ENCODE results near the gene SCGB1D2.
A peak's percentile ranks its signal among the peaks of the same experiment; 100 is the strongest.
"Not testable (repeated sequence)": the region's sequence is repeated elsewhere in the genome, so short reads cannot be mapped to it uniquely, and the experiment has no call there.

The SCGB1D2 gene, protein sequence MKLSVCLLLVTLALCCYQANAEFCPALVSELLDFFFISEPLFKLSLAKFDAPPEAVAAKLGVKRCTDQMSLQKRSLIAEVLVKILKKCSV

DNA sequence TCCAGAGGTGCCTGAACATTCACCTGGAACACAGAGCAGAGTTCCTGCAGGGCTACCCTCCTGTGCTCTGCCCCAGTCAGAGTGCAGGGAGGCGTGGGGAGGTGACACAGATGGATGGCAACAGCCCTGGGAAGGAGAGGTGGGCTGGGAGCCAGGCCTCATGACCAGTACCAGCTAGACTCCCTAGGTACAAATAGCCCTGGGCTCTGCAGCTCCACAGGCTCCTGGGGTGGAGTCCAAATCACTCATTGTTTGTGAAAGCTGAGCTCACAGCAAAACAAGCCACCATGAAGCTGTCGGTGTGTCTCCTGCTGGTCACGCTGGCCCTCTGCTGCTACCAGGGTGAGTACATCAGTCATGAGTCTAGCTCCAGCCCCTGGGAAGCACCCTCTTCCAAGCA lies at the start of gene SCGB1D2:
Gene SCGB1D2, plus strand, starts transcription at position 219 of the 400 bp plus-strand sequence. Its CDS starts 69 bp downstream, at position 288.
- DNase-seq = no peak

DNA sequence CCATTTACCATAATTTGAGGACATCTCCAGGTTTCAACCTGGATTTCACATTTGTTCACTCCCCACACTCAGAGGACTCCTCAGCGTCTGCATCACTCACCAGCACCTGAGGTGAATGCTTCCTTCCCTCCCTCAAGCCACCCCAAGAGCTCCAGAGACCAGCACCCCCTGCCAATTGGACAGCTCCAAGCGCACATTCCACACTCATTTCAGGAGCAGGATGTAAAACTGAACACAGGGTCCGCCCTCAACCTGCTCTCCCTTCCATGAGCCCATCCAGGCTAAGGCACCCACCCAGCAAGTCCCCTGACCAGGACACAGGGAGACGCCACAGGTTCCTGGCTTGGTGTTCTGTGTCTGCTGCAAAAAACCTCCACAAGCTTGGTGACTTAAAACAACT lies 48.1 kb upstream of the SCGB1D2 start:
- no peak for DNase-seq

DNA sequence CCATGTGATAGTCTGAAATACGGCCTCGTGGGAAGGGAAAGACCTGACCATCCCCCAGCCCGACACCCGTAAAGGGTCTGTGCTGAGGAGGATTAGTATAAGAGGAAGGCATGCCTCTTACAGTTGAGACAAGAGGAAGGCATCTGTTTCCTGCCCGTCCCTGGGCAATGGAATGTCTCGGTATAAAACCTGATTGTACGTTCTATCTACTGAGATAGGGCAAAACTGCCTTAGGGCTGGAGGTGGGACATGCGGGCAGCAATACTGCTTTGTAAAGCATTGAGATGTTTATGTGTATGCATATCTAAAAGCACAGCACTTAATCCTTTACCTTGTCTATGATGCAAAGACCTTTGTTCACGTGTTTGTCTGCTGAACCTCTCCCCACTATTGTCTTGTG lies 47.0 kb upstream of the SCGB1D2 start:
- not testable (repeated sequence) for DNase-seq

DNA sequence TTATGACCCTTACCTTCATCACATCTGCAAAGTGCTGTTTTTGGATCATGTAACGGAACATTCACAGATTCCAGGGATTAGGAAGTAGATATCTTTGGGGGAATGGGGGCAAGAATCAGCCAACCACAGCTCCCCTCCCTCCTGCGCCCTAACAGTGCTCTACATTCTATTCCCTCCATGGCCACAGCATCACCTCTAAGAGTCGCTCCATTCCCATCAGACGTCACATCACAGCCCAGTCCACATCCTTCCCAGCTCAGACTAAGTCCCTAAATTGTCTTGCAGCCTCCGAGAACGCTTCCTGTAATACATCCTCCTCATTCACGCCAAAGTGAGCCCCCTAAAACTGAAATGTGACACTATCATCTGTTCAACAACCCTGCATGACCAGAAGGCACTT lies 46.1 kb upstream of the SCGB1D2 start:
- DNase-seq = peak; percentile 70 to 87

DNA sequence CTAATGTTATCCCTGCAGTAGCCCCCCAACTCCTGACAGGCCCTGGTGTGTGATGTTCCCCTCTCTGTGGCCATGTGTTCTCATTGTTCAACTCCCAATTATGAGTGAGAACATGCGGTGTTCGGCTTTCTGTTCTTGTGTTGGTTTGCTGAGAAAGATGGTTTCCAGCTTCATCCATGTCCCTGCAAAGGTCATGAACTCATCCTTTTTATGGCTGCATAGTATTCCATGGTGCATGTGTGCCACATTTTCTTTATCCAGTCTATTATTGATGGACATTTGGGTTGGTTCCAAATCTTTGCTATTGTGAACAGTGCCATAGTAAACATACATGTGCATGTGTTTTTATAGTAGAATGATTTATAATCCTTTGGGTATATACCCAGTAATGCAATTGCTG lies 44.6 kb upstream of the SCGB1D2 start:
- not testable (repeated sequence) for DNase-seq

DNA sequence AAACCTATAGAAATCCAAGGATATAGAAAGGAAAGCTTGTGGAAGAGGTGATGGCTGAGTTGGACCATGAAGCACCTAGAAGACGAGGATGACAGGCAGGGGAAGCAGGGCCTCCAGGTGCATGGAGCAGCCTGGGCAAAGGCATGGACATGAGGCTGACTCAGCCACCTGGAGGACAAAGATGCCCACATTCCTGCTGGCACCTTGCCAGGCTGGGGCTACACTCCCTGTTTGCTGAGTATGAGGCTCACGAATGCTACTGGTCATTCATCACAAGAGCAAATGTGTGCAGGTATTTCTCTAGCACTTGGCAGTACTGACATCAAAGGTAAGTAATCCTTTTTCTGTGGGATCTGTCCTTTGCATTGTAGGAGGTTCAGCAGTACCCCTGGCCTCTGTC lies 40.7 kb upstream of the SCGB1D2 start:
- DNase-seq = no peak

DNA sequence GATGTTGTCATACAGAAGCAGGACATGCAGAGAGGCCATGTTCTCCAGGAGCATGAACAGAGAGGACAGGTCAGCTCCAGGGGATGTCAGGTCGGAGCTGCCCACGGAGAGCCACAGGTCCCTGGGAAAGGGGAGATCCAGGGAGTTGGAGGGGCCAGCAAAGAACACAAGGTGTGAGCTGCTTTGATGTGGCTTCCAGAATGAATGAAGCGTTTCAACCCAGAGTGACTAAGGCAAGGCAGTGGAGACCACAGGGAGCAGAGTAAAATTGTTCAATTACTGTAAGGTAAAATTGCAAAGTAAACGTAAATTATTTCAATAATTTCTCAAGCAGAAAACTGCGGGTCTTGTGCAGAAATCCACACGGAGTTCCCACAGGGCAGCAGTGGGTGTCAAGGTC lies 39.1 kb upstream of the SCGB1D2 start:
- no peak for DNase-seq

DNA sequence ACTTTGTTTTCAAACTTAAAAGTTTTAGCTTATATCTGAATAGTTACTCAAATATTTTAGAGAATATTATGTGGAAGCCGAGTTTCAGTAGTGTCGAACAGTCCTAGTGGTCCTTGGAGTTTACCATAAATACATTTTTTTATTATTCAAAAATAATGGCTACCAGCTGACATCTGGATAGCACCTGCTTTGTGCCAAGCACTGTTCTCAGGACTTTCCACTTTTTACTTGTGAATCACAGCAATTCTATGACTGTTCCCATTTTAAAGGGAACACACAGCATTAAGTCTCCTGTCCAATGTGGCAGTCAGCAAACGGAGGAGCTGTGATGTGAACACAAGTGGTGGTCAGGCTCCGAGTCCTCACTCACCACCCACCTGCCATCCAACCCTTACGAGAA lies 37.6 kb upstream of the SCGB1D2 start:
- no peak for DNase-seq

DNA sequence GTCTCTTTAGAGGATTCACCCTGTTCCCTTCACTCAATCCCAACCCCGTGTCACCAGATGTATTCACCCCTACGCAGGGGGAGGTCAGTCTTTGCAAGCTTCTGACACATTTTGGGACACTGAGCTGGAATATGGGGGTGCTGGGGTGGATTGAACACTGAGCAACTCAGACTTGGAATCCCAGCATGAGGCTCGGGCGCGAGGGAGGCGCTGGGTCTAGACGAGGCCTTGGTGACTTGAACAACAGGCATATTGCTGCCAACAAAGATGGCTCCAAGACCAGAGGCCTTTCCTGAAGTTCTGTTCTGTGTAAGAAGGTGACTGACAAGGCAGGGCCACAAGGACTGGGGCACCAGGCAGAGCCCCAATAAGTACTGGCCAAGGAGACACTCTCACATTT lies 36.6 kb upstream of the SCGB1D2 start:
- no peak for DNase-seq

DNA sequence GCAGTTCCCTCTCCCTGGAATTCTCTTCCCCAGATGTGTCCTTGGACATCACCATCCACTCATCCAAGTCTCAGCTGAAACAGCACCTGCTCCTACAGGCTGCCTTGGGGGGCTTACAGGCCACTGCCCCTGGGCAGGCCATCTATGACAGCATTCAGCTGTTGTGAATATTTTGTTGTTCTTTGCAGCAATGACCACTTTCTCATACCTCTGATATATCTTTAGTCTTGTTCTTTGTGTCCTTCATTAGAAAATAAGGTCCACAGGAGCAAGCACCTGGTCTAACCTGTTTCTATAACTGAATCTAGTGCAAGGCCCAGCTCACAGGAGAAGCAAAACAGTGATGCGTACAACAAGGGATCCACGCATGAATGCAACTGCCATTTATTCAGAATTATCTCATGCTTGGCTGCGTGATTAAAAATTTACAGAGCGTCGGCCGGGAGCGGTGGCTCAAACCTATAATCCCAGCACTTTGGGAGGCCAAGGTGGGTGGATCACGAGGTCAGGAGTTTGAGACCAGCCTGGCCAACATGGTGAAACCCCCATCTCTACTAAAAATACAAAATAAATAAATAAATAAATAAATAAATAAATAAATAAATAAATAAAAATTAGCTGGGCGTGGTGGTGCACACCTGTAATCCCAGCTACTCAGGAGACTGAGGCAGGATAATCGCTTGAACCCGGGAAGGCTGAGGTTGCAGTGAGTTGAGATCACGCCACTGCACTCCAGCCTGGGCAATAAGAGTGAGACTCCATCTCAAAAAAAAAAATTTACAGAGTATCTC lies 35.6 kb upstream of the SCGB1D2 start:
- not testable (repeated sequence) for DNase-seq

DNA sequence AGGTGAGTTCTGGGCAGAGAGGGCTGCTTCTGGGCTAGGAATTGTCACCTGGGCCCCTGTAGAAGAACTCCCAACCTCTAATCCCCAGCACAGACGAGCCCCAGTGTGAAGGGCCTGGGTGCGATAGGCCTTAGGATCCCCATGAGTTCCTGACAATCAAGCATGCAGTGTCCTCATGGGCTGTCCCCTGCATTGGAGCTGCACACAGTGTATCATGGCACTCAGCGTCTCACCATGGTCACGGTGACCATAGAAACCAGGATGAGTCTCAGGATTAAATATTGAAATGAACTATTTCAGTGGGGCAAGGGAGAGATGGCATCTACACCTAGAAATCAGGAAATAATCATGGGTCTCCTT lies 33.3 kb upstream of the SCGB1D2 start:
- no peak for DNase-seq

DNA sequence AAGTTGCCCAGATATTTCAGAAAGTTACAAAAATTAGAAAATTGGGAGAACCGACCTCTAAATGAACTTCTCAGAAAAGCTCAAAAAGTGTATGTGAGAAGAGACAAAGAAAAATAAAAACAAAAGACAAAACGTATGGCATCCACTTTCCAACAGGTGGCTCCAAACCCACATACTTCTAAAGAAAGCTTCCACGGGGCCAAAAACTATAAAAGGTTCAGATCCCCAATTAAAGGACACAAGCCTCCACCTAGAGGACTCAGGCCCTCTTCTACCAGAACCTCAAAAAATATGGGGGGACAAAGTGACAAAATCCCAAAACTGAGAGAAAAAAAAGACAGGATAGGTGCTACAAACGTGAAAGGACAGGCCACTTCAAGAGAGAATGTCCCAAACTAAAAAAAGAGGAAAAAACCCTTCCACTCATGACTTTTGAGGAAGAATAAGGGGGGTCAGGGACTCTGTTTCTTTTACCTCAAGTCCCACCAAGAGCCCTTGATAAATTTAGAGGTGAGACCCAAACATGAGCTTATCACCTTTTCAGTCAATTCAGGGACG lies 24.8 kb upstream of the SCGB1D2 start:
- peak in 1 of 2 experiments; percentile 23 for DNase-seq

DNA sequence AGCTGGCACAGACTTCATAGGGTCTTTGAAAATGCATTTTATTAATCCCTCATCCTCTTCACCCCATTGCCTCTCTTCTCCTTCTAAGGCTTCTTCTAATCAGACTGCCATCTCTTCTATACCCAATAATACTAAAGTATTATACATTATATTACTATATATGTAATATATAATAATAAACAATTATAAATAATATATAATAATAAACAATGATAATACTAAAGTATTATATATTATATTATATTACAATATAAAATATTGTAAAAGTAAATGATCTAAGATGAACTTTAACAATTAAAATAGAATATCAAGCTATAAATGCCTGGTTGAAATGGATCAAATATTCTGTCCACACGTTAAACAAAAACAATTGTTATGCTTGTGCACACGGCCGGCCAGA lies 20.5 kb upstream of the SCGB1D2 start:
- DNase-seq = no peak

DNA sequence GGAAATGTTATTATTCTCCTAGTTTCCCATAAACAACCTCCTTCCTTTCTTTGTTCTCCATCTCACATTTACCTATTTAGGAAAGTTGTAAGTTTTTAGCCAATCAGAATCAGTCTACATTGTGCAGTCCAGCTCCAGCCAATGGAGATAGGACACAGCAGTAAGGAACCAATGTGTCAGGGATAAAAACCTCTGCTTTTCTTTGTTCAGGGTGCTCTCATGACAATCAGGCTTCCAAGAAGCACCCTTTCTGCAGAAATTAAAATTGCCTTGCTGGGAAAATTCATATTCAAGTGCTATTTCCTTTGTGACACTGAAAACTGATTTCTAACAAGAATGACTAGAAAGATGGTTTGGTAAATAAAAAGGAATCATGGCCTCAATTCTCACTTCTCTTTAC lies 18.9 kb upstream of the SCGB1D2 start:
- DNase-seq = no peak

DNA sequence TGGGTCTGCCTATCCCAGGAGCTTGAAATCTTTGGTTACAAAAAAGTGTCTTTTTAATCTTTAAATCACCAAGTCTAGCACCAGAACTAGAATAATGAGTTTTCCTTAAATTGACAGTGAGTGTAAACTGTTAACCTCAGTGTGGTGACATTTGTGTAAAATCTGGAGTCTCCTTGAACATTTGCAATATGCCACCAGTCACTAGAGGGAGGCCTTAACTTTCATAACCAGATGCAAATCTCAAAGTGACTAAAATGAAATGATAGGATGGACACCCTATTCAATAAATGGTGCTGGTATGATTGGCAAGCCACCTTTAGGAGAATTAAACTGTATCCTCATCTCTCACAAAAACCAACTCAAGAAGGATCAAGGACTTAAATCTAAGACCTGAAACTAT lies 8.3 kb upstream of the SCGB1D2 start:
- no peak for DNase-seq

DNA sequence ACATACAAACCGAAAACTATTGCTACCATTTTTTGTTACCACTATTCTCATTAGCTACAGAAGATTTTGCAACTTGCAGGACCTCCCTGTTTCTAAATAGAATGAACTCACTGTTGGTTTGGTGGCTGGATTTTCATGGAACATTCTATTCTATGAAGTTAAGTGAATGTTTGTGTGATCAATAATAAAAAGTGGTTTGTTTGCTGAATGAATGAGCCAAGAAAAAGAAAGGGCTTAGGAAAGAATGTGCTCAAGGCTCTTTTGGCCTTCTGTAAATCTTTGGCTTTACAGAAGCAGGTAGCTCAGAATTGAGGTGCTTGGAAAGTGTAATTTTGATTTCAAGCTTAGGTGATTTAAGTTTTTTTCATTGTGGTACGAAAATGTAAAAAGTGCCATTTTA lies 5.9 kb upstream of the SCGB1D2 start:
- DNase-seq = no peak

DNA sequence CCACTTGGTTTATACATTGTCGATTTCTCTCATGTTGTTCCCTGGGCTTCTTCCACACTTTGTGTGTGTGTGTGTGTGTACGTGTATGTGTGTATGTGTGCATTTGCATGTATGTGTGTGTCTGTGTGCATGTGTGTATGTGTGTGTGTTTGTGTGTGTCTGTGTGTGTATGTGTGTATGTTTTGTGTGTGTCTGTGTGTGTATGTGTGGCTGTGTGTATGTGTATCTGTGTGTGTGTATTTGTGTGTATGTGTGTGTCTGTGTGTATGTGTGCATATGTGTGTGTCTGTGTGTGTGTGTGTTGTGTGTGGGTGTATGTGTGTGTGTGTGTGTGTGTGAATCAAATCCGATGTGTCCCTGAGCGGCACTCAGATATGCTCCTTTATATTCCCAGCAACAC lies 4.5 kb upstream of the SCGB1D2 start:
- DNase-seq = no peak

DNA sequence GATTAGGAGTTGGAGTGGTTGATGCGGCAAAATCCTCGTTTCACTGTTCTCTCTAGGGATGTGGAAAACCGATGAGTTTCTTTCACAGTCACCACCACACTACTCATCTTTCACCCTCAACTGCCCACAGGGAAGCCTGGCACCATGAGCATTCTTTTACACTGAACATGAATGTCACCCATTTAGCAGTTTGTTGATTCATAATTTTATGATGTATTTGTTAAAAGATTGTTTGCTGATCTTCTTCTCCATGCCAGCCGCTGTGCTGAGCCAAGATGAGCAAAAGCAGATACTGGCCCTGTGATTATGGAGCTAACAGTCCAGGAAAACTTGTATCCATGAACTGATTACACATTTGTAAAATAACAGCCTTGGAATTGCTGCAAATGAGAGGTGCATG lies 3.9 kb upstream of the SCGB1D2 start:
- no peak for DNase-seq

DNA sequence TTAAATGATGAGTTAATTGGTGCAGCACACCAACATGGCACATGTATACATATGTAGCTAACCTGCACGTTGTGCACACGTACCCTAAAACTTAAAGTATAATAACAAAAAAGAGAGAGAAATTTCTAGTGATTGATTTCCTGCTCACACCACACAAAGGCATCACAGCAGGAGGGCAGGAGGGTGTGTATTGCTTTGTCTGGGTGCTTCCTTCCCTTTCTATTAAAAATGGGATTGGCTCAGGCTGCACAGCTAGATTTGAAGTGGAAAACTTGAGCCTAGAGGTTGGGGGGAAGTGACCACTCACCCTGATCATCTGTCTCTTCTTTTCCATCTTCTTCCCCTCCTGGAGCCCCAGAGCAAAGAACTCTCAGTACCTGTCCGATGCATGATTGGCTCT lies 944 bp upstream of the SCGB1D2 start:
- DNase-seq = no peak

DNA sequence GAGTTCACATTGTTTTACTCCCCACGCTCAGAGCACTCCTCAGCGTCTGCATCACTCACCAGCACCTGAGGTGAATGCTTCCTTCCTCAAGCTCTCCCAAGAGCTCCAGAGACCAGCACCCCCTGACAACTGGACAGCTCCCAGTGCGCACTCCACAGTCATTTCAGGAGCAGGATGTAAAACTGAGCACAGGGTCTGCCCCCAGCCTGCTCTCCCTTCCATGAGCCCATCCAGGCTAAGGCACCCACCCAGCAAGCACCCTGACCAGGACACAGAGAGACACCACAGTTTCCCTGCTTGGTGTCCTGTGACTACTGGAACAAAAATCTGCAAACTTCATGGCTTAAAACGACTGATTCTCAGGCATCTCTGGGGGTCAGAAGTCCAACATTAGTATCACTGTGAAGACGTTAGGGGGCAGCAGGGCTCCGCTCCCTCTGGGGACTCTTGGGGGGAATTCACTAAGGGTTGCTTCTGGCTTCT lies 3.3 kb downstream of the SCGB1D2 start:
- DNase-seq = no peak

DNA sequence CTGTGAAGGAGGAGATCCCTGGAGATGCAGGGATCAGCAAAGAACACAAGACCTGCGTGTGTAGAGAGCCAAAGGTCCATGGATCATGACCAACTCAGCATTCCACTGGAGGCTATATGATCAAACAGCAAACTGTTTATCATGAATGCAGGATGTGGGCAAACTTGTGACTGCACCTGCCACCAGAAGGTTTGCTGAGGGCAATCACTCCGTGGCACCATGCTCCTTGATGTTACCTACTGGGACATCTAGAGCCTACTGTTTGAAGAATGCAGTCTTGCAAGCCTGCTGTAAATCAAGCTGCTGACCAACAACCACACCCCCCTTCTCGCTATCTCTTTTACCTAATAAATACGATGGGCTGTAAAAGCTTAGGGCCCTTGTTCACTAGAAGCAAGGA lies 9.7 kb downstream of the SCGB1D2 start:
- DNase-seq = no peak

DNA sequence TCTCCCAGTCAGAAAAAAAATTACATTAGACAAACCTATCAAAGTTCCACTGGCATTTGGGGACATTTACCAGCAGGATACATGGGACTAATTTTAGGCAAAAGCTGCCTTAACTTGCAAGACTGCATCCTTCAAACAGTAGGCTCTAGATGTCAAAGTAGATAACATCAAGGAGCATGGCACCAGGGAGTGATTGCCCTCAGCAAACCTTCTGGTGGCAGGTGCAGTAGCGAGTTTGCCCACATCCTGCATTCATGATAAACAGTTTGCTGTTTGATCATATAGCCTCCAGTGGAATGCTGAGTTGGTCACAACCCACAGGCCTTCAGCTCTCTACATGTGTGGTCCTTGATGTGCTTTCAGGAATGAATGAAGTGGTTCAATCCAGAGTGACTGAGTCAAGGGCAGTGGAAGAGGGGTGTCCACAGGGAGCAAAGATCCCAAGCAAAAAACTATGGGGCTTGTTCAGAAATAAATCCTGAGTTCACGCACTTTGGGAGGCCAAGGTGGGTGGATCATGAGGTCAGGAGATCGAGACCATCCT lies 12.0 kb downstream of the SCGB1D2 start:
- DNase-seq = no peak

DNA sequence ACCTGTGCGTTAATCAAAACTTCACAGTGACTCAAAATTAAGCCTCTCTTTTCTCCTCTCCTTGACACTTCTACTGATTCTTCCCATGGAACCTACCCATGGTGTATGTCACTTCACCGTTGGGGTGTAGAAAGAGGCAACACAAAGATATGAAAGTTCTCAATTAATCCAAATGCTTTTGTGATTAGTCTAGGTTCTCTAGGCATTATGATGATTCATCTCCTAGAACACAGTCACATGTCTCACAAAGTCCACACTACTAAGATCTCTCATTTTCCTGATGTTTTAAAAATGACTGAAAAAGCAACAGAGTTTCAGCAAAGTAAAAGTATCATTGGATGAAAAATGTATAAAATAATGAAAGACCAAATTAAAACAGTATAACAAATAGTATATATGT lies 14.2 kb downstream of the SCGB1D2 start:
- DNase-seq = no peak

DNA sequence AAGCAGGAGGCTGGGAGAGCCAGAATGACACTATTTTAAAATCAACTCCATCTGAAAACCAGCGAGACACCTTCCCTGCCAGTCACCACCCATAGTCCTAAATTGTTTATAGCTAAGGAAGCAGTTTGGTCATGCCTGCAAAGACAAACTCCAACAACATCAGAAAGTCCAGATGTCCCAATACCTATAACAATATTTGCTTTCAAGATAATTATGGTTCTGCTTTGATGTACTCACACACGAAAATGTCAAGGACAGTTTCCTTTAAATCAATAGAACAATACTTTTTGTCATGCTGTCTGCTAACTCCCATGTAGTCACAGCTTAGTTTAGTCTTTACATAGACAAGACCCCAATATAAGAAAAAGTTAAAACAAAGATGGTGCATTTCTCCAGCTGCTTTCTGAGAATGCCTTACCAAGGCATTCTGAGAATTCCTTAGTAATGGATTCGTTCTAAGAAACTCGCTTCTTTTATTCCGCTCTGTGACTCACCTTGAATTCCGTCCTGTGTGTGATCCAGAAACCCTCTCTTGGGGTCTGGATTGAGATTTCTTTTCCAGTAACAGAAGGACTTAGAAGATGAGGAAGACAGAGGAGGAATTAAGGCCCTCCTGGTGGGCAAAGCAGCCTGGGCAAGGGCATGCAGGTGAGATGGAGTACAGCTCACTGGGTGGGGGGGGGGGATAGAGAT lies 18.4 kb downstream of the SCGB1D2 start:
- DNase-seq = no peak
